CD4-positive, alpha-beta T cell treated with Interleukin-1 beta for 1 hour (primary cell): Measurements from ENCODE around the gene ZNF451.

Experiments
- DNase-seq, 2 donors: peaks; one replicate each; pipeline ENCODE4 v3.0.0-alpha.2; 2020 to 2022

The ZNF451 gene

GRCh38 chr6:57215260-57215659, 125.3 kb downstream of the ZNF451 start:
- no peak for DNase-seq

- DNase-seq = no peak
Measured at GRCh38 chr6:57216235-57217101, 126.5 kb downstream of the ZNF451 start.

GRCh38 chr6:57217270-57217669, 127.3 kb downstream of the ZNF451 start:
- no peak for DNase-seq
